HG03039 (cell line): ENCODE data around the gene C2orf42.
"Not testable (repeated sequence)": the region's sequence is repeated elsewhere in the genome, so short reads cannot be mapped to it uniquely, and the experiment has no call there.

Experiments used
- ATAC-seq: cut with Tn5 transposase; IDR thresholded peaks from one replicate; pipeline ENCODE4 v1.9.1; 2021; ENCODE audit warnings: mild to moderate bottlenecking, moderate library complexity; ENCODE audit not compliant: unreplicated experiment

The C2orf42 gene

DNA sequence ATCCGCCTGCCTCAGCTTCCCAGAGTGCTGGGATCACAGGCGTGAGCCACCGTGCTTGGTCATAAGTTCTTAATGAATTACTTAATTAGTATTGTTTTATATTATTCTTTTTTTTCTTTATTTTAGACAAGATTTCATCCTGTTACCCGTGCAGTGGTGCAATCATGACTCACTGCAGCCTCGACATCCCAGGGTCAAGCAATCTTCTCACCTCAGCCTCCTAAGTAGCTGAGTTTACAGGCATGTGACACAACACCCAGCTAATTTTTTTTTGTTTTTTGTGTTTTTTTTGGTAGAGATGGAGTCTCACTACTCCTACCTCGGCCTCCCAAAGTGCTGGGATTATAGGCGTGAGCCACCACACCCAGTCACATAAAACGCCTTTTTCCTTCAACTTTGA, 17.3 kb downstream of the C2orf42 start:
- ATAC-seq = no peak

DNA sequence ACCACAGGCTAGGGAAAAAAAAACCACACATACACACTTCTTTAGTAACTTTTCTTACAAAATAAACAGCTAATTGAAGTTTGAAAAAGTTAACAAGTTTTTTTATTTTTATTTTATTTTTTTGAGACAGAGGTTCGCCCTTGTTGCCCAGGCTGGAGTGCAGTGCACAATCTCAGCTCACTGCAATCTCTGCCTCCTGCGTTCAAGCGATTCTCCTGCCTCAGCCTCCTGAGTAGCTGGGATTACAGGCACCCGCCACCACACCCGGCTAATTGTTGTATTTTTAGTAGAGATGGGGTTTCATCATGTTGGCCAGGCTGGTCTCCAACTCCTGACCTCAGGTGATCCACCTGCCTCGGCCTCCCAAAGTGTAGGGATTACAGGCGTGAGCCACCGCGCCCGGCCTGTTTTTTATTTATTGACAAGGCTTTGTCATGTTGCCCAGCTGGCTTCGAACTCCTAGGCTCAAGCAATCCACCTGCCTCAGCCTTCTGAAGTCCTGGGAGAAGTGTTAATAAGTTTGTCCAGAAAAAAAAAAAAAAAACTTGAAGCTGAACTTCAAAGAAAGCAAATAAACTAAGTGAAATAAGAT, 21.1 kb downstream of the C2orf42 start:
- not testable (repeated sequence) for ATAC-seq

DNA sequence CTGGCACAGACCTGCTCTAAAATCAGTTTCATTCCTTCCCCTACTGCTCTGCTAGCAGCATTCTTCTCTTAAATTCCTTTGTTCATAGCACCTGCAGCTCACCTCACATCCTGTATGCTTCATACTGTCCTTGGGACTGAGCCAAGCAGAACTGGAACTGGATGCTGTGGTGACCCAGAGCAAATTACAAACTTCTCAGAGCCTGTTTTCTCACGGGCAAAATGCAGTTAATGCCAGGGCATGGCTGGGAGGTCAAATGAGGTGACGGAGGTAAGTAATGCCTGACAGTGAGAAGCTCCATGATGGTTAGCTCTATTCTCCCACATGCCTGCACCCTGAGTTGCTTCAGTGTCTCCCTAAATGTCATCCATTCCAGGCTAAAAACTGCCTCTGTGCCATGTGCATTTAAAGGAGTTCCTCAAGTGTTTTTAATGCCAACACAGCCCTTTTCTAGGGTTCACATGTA, 29.7 kb downstream of the C2orf42 start:
- ATAC-seq = no peak

DNA sequence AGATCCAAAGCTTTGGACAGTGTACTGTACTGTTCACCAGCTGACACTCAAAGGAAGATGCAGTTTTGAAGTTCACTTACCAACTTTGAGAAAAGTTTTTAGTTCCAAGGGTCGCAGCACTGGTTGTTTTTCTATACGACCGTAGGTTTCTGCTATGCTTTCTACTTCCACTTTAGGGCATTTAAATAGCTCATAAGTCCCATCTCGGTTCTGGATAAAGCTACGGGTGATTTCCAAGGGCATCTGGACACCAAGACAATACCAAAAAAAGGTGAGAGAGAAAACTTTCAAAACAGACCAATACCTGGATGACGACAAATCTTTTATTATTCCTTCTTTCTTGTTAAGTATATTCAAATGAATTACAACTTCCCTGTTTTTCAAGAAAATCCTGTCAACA, 30.3 kb downstream of the C2orf42 start:
- ATAC-seq = no peak

DNA sequence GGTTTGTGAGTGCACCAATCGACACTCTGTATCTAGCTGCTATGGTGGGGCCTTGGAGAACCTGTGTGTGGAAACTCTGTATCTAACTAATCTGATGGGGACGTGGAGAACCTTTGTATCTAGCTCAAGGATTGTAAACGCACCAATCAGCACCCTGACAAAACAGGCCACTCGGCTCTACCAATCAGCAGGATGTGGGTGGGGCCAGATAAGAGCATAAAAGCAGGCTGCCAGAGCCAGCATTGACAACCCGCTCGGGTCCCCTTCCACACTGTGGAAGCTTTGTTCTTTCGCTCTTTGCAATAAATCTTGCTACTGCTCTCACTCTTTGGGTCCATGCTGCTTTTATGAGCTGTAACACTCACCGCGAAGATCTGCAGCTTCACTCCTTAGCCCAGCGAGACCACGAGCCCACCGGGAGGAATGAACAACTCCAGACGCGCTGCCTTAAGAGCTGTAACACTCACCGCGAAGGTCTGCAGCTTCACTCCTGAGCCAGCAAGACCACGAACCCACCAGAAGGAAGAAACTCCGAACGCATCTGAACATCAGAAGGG, 41.6 kb downstream of the C2orf42 start:
- not testable (repeated sequence) for ATAC-seq

DNA sequence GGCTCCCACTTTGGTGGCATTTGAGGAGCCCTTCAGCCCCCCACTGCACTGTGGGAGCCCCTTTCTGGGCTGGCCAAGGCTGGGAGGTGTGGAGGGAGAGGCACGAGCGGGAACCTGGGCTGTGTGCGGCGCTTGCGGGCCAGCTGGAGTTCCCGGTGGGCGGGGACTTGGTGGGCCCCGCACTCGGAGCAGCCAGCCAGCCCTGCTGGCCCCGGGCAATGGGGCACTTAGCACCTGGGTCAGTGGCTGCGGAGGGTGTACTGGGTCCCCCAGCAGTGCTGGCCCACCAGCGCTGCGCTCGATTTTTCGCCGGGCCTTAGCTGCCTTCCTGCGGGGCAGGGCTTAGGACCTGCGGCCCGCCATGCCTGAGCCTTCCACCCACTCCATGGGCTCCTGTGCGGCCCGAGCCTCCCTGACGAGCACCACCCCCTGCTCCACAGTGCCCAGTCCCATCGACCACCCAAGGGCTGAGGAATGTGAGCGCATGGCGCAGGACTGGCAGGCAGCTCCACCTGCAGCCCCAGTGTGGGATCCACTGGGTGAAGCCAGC, 42.5 kb downstream of the C2orf42 start:
- not testable (repeated sequence) for ATAC-seq

DNA sequence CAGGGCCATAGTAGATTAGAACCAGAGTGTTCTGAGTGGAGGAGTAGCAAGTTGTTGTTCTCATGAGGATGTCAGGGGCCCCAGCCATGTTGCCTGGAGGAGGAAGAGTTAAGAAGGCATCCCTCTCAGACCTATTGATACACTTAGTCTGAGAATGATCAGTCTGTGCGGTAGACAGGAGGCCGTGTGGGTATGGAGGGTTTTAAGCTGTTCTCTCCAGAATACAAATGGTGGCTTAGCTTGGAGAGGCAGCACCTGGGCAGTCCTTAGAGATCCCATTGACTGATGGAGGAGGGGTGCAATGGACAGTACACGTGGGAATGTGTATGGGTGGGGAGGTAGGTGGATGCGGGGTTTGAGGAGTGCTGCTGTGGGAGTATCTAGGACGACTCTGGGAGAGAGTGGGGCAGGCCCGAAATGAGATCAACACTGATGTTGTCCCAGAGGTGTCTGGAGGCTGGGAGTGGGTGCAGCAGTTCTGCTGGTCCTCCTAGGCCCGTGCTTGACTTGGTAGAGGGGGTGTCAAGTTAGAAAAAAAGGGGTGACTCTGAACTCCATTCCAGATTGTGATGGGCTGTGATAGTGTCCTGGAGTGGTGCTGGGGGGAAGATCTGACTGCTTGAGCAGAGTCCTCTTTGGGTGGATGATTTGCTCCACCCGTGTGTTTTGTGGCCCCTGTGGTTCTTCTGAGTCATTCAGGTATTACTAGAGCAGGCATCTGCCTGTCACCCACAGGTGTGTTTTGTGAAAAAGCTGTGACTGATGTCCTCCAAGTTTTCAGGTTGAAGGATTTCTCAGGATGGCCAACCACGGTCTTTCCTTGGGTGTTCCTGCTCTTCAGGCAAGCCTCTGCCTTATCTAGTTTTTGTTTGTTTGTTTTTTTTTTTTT, 44.7 kb downstream of the C2orf42 start:
- no peak for ATAC-seq

DNA sequence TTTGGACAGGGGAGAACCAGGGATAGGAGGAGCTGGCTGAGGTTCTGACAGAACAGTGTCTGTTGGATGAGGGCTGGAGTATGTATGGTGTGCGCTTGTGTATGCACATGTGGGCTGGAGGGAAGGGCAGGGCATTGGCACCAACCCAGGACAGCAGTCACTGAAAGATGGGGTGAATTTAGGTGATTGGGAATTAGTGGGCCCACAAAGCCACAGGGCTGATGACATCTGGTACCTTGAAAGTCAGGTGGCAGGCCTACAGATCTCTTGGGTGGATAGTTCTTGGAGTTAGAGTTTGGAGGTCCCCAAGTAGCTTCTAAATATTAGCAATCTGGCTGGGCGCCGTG, 45.7 kb downstream of the C2orf42 start:
- no peak for ATAC-seq

DNA sequence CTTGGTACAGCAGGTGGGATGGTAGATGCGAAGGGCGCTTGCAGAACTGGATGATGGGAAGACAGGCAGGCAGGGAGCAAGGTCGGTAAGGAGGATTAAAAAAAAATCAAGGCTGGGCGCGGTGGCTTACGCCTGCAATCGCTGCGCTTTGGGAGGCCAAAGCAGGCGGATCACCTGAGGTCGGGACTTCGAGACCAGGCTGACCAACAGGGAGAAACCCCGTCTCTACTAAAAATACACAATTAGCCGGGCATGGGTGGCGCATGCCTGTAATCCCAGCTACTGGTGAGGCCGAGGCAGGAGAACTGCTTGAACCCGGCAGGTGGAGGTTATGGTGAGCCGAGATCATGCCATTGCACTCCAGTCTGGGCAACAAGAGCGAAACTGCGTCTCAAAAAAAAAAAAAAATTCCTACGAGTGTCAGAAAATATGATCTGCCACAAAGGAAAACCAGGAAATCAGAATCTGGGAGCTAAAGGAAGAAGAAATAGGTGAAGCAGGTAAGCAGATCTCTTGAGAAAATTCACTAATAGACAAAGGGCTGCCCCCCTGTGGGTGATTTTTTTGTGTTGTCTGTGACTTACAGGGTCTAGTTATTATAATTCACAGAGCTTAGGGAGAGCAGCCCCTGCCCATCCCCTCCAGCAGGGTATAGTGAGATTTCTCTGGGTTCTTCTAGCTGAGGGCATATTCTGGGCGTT, 46.2 kb downstream of the C2orf42 start:
- ATAC-seq = no peak

DNA sequence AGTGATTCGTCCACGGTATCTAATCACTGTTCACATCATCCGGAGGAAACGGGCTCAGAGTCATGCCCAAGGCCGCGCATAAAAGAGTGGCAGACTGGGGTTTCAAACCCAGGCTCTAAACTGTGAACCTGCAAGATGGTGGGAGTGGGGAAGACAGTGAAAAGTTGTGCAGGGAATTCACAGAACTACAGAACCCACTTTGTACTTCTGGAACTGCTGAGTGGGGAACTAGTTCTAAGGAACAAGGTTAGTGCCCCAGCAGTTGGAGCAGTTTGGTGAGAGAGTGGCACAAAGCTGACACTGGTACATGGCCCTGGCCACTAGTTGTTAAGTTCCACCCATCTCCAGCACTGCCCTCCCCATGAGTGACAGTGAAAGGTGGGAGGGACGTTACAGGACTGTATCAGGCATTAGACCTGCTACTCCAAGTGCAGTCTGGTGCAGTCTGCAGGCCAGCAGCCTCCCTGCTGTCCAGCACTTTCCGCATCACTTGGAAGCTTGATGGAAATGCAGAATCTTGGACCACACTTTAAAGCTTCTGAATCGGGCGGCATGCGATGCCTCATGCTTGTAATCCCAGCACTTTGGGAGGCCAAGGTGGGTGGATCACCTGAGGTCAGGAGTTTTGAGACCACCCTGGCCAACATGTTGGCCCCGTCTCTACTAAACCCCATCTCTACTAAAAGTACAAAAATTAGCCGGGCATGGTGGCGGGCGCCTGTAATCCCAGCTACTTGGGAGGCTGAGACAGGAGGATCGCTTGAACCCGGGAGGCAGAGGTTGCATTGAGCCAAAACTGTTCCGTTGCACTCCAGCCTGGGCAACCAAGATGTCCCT, 47.3 kb downstream of the C2orf42 start:
- no peak for ATAC-seq

DNA sequence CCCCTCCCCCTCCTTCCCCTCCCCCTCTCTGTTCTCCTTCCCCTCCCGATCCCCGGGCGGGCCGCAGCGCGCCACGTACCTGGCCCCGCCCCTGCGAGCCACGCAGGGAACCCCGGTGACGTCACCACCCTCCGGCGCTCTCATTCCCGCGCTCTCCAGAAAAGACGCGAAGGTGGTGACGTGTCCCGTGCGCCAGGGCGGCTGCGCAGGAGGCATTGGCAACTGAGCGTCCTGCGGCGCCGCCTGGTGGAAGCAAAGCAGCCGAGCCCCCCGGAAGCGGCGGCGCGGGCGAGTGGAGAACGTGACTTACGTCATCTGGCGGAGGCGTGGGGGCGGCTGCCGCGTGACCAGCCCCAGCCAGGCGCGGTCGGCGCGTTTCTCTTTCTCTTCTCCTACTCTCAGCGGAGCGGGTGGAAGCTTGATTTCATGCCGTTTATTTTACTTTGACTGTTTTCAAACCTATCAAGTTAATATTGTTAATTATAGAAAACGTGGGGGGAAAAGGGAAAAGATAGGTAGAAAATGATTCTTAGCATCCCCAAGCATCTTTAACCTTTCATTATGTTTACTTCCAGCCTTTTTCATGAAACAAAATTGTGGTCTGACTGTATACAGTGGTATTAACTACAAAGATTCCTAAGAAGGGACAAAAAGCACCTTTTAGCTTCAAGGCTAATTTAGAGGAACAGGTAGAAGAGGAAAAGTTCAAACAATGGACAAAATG, 48.1 kb downstream of the C2orf42 start:
- ATAC-seq = peak; percentile 65

DNA sequence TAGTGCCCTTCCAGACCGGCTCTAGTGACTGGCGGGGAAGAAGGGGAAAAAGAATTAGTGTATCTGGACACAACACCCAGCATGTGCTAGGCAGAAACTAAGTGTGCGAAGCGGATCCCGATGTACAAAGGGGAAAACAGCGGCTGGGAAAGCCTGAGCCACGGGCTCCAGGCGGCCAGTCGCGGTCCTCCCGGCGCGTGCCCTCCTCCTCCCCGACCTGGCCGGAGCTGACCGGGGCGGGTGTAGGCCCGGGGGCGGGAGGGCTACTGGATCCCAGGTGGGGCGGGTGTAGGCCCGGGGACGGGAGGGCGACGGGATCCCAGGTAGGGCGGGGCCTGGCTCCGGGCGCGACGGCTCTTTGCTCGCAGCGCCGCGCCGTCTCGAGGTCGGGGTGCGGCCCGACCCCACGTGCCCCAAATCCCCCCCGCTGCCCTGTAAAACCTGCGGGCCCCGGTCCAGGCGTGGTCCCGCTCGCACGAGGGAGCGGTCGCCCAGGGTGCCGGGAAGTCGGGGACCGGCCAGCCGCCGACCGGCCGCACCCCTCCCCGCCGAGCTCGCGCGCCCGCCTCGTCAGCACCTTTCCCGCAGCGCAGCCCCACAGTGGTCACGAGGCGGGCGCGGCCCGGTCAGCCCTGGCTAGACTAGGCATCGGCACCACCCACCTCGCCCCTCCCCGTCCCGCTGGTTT, 48.8 kb downstream of the C2orf42 start:
- ATAC-seq = peak; percentile 43

DNA sequence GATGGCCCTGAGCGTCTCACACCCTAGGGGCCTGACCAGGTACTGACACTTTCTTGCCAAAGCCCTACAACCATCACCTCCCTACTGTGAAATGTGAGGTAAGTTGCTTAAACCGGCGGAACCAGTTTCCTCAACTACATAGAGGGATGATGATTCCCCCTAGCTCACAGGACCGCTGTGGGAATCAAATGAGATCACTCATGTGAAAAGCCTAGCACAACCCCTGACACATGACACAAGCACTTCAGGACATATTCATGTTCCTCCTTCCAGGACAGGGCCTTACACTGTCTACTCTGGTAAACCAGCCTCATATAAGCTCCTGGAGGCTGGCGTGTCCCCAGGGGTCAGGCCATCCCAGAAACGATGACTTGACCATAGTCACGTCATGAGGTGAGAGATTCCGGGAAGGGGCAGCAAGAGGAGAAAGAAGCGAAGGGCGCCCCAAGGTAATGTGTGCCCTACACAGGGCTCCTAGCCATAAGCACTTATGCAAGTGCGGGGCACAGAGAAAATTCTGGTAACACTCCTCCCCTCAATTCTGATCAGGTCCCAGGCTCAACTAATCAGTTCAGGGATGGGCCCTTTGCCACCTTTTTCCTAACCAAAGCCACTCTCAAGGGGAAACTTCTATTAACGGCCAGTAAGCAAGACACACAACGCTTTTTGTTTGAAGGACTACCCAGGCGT, 49.5 kb downstream of the C2orf42 start:
- no peak for ATAC-seq

DNA sequence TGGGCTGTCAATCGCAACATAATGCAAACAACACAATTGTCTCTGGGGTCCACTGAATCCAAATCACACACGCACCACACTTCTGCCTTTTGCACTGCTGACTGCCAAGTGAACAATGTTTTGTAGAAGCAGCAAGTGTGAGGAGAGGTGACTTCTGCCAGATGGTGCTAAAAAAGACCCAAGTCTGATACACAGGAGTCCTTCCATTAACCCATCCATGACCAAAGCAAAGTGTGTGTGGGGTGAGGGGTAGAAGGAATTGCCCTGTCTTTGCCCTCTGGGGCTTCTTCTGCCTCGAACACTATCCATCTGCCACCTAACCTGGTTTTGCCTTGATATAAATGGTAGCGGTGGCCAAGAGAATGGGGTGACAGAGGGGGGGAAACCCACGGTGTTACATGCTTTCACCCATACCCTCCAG, 50.0 kb downstream of the C2orf42 start:
- ATAC-seq = no peak

DNA sequence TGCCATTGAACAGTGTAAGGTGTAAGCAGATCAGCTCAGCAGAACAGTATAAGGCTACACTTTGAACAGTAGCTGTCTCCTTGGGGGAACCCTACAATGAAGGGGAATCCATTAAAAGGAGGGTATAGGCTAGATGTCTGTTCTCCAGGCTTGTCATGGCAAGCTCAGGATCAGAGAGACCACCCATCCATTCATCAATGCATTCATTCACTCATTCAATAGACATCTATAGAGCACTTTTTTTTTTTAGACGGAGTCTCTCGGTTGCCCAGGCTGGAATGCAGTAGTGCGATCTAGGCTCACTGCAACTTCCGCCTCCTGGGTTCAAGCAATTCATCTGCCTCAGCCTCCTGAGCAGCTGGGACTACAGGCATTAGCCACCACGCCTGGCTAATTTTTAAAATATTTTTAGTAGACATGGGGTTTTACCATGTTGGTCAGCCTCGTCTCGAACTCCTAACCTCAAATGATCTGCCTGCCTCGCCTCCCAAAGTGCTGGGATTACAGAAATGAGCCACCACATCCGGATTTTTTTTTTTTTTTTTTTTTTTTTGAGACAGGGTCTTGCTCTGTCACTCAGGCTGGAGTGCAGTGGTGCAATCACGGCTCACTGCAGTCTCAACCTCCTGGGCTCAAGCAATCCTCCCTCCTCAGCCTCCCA, 56.4 kb downstream of the C2orf42 start:
- not testable (repeated sequence) for ATAC-seq

DNA sequence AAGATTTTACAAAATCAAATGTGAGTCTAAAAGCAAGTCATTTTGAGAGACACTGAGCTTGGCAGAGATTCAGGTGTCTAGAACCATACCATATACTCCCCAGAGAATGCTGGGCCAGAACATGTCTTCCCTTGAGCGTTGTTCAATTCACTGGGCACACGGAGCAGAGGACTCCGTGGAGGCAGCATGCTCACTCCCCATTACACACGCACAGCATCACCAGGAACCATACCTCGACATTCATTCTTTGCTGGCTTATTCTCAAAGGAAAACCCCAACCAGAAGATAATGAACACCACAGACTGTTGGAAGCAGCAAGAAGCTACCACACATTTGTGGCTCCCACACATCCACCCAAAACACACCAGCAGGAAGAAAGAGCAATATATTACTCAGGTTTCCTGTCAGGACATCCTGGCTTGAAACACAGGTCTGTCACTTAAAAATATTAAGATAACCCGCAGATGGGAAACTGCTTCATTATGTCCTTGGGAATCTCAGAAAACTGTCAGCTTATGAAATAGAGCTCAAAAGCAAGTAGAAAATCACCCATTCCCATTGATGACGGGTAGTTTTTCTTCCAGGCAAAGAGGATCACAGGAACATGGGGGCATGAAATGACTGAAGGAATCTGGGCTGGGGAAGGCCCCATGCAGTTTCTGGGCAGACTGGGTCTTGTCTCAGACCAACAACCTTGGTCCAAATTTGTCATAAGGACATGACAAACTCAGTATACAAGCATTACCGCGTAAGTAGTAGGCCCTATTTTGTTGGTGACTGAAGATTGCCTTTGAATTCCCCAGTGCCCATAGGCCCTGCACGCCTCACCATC, 57.1 kb downstream of the C2orf42 start:
- ATAC-seq = no peak

DNA sequence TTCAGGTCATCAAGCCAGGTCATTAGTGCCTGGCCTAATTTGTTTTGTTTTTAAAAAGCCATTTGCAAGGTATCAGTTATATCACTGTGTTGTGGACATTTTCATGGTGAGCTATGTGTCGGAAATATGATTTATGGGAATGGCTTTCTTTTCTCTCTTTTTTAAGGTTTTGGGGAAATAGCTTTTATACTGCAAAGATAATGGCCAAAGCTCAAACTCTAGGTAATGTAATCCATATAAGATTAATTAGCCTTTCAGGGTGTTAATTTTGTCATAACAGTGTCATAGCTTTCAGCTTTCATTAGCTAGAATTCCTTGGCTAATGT, 57.7 kb downstream of the C2orf42 start:
- no peak for ATAC-seq
